H9 (cell line): ENCODE measurements around the gene KMT2B. TPM values are rescaled to one million over a fixed set of nuclear protein-coding genes. Genes with fewer than 3 reads are reported as not detected.
A peak's percentile ranks its signal among the peaks of the same experiment; 100 is the strongest.

Experiments
- DNase-seq: peaks from one replicate; pipeline ENCODE4 v3.0.0-alpha.2; 2017
- H2AFZ ChIP-seq: one replicate; pipeline ENCODE4 v1.6.1; 2013; ENCODE audit warnings: mild to moderate bottlenecking, low read length, control low read depth, moderate library complexity
- H2AK5ac ChIP-seq: 2 replicates; pipeline ENCODE4 v1.6.1; 2013; ENCODE audit warnings: low read length, control low read depth, mixed read lengths; ENCODE audit not compliant: insufficient read length
- H2BK120ac ChIP-seq: one replicate; pipeline ENCODE4 v1.6.1; 2013; ENCODE audit warnings: low read depth, mild to moderate bottlenecking, low read length, control low read depth, inconsistent platforms; ENCODE audit not compliant: poor library complexity, severe bottlenecking
- H2BK12ac ChIP-seq: 2 replicates; pipeline ENCODE4 v1.6.1; 2013; ENCODE audit warnings: low read length, control low read depth, mixed read lengths, low read depth; ENCODE audit not compliant: insufficient read length
- H2BK15ac ChIP-seq: 2 replicates; pipeline ENCODE4 v1.6.1; 2013; ENCODE audit warnings: low read depth, low read length, control low read depth
- H2BK20ac ChIP-seq: one replicate; pipeline ENCODE4 v1.6.1; 2013; ENCODE audit warnings: low read depth, mild to moderate bottlenecking, low read length, control low read depth, inconsistent platforms; ENCODE audit not compliant: poor library complexity, severe bottlenecking
- H2BK5ac ChIP-seq: 2 replicates; pipeline ENCODE4 v1.6.1; 2013; ENCODE audit warnings: low read length, control low read depth, mixed read lengths; ENCODE audit not compliant: insufficient read length
- H3K14ac ChIP-seq: 2 replicates; pipeline ENCODE4 v1.6.1; 2013; ENCODE audit warnings: low read length, control low read depth; ENCODE audit not compliant: insufficient read depth
- H3K18ac ChIP-seq: 2 replicates; pipeline ENCODE4 v1.6.1; 2013; ENCODE audit warnings: low read depth, mild to moderate bottlenecking, mixed read lengths, low read length, control low read depth; ENCODE audit not compliant: insufficient read length
- H3K23ac ChIP-seq: 2 replicates; pipeline ENCODE4 v1.6.1; 2013; ENCODE audit warnings: low read length, control low read depth, mixed read lengths, low read depth; ENCODE audit not compliant: insufficient read length
- H3K23me2 ChIP-seq: 2 replicates; pipeline ENCODE4 v1.6.1; 2013; ENCODE audit warnings: low read depth, mild to moderate bottlenecking, mixed read lengths, low read length, control low read depth; ENCODE audit not compliant: insufficient read length, poor library complexity, severe bottlenecking
- H3K27ac ChIP-seq: 2 replicates; pipeline ENCODE4 v1.5.1; 2013; ENCODE audit warnings: low read length, control low read depth, mixed read lengths, low read depth; ENCODE audit not compliant: insufficient read length
- H3K27me3 ChIP-seq: 2 replicates; pipeline ENCODE4 v1.6.1; 2013; ENCODE audit warnings: low read length, control low read depth, inconsistent platforms; ENCODE audit not compliant: insufficient read depth
- H3K4ac ChIP-seq: 2 replicates; pipeline ENCODE4 v1.6.1; 2013; ENCODE audit warnings: low read depth, mild to moderate bottlenecking, control low read depth, inconsistent platforms, low read length, moderate library complexity
- H3K4me1 ChIP-seq: 2 replicates; pipeline ENCODE4 v1.6.1; 2013; ENCODE audit warnings: low read length, control low read depth, inconsistent platforms; ENCODE audit not compliant: insufficient read depth
- H3K4me2 ChIP-seq: 2 replicates; pipeline ENCODE4 v1.6.1; 2013; ENCODE audit warnings: low read length, control low read depth, mixed read lengths; ENCODE audit not compliant: insufficient read length, insufficient read depth
- H3K56ac ChIP-seq: 2 replicates; pipeline ENCODE4 v1.6.1; 2013; ENCODE audit warnings: low read depth, mild to moderate bottlenecking, mixed read lengths, low read length, control low read depth; ENCODE audit not compliant: insufficient read length
- H3K79me1 ChIP-seq: 2 replicates; pipeline ENCODE4 v1.6.1; 2013; ENCODE audit warnings: low read depth, mild to moderate bottlenecking, moderate library complexity, low read length, control low read depth, inconsistent platforms; ENCODE audit not compliant: insufficient read depth, poor library complexity, severe bottlenecking
- H3K79me2 ChIP-seq: 2 replicates; pipeline ENCODE4 v1.6.1; 2013; ENCODE audit warnings: low read length, control low read depth, inconsistent platforms; ENCODE audit not compliant: insufficient read depth
- H3K9ac ChIP-seq: 2 replicates; pipeline ENCODE4 v1.6.1; 2013; ENCODE audit warnings: low read length, control low read depth, mixed read lengths; ENCODE audit not compliant: insufficient read length; ENCODE audit errors: extremely low read depth
- H3K9me3 ChIP-seq: one replicate; pipeline ENCODE4 v1.6.1; 2013; ENCODE audit warnings: low read depth, low read length, inconsistent platforms; ENCODE audit not compliant: control insufficient read depth
- H3T11ph ChIP-seq: one replicate; pipeline ENCODE4 v1.6.1; 2013; ENCODE audit warnings: mild to moderate bottlenecking, low read length, control low read depth, inconsistent platforms
- H4K20me1 ChIP-seq: one replicate; pipeline ENCODE4 v1.6.1; 2013; ENCODE audit not compliant: control insufficient read depth, insufficient read length, insufficient read depth
- H4K5ac ChIP-seq: 2 replicates; pipeline ENCODE4 v1.6.1; 2013; ENCODE audit warnings: low read depth, mild to moderate bottlenecking, mixed read lengths, low read length, control low read depth; ENCODE audit not compliant: insufficient read length
- H4K8ac ChIP-seq: replicated peaks from 2 replicates; pipeline ENCODE4 v1.6.1; 2013; ENCODE audit warnings: low read length, control low read depth, mixed read lengths, low read depth; ENCODE audit not compliant: insufficient read length
- H4K91ac ChIP-seq: 2 replicates; pipeline ENCODE4 v1.6.1; 2013; ENCODE audit warnings: low read depth, mild to moderate bottlenecking, moderate library complexity, mixed read lengths, low read length, control low read depth; ENCODE audit not compliant: insufficient read length
- H3K27ac Mint-ChIP-seq, 3 experiments: 2 replicates in 2 of 3; 3 replicates in 1 of 3; pipeline ENCODE4 v1.8.0; 2020 to 2021; ENCODE audit warnings: mixed read lengths in 3 of 3, mild to moderate bottlenecking in 1 of 3, moderate library complexity in 1 of 3
- H3K27me3 Mint-ChIP-seq: 2 replicates; pipeline ENCODE4 v1.8.0; 2021; ENCODE audit warnings: low read depth, mild to moderate bottlenecking, moderate library complexity, mixed read lengths
- H3K36me3 Mint-ChIP-seq, 3 experiments: 2 replicates in 2 of 3; 3 replicates in 1 of 3; pipeline ENCODE4 v1.8.0; 2020 to 2021; ENCODE audit warnings: low read depth in 3 of 3, mixed read lengths in 3 of 3; ENCODE audit not compliant: insufficient read depth in 1 of 3
- H3K4me1 Mint-ChIP-seq, 2 experiments: 2 replicates each; pipeline ENCODE4 v1.8.0; 2020; ENCODE audit warnings: mixed read lengths in 2 of 2
- H3K4me3 Mint-ChIP-seq, 2 experiments: 2 replicates in 1 of 2; 3 replicates in 1 of 2; pipeline ENCODE4 v1.8.0; 2020 to 2021; ENCODE audit warnings: mild to moderate bottlenecking in 2 of 2, mixed read lengths in 2 of 2, moderate library complexity in 1 of 2
- H3K9me3 Mint-ChIP-seq, 2 experiments: 2 replicates in 1 of 2; 3 replicates in 1 of 2; pipeline ENCODE4 v1.8.0; 2020; ENCODE audit warnings: mild to moderate bottlenecking in 2 of 2, mixed read lengths in 2 of 2, moderate library complexity in 1 of 2
- CTCF ChIP-seq: fragments of 200-600 bp; sonication (generic); conservative IDR thresholded peaks from 3 replicates; pipeline ENCODE4 v1.8.0; 2021; ENCODE audit warnings: antibody characterized with exemption, mild to moderate bottlenecking
- WGBS: extraction: QIAGEN DNeasy Blood & Tissue Kit; methylation state at CpG from one replicate; pipeline ENCODE4 v1.1.7; 2013; ENCODE audit warnings: missing lambda C conversion rate, low lambda C conversion rate, mixed read lengths; ENCODE audit not compliant: insufficient read length; ENCODE audit errors: extremely low coverage; 5-methylcytosine and 5-hydroxymethylcytosine counted together
- total RNA-seq: library from RNA; stranded (reverse); gene quantifications from 2 replicates; pipeline ENCODE4 v1.2.1, GENCODE V29; 2021

Gene KMT2B
- total RNA-seq, 1 experiment from 2014 or later: 47.7 TPM

GRCh38 chr19:35777086-35777841 is 59.5 kb downstream of the KMT2B start:
- Histone ChIP-seq H3K4ac (no peak overlapping the region), H4K20me1 (no peaks in the 10 kb centered on the region), H3K23ac (no peak overlapping the region), H4K8ac (no peak overlapping the region), H3K4me2 (no peak overlapping the region), H3T11ph (no peak overlapping the region), H3K18ac (no peak overlapping the region), H2AFZ (no peak overlapping the region), H3K9ac (no peak overlapping the region), H2BK120ac (no peak overlapping the region), H4K91ac (no peak overlapping the region), H3K23me2 (peaks cover 5% of the 10 kb centered on the region), H2BK20ac (no peak overlapping the region), H3K4me1 (peaks cover 5% of the 10 kb centered on the region; the same call in 1 of the 2 replicates), H3K9me3 (no peaks in the 10 kb centered on the region), H4K5ac (no peak overlapping the region), H3K14ac (0 out of 2 replicates have a peak overlapping the region, but pooled peaks have one; percentile 13), H2AK5ac (no peak overlapping the region), H3K27ac (no peak overlapping the region), H2BK12ac (no peak overlapping the region), H2BK15ac (no peak overlapping the region), H3K27me3 (no peaks in the 10 kb centered on the region), H2BK5ac (no peak overlapping the region), H3K79me2 (no peaks in the 10 kb centered on the region), H3K56ac (no peak overlapping the region), H3K79me1 (no peaks in the 10 kb centered on the region)
- Mint-ChIP-seq H3K4me3 (peak overlapping the region; percentile 65 to 88), H3K9me3 (no peaks in the 10 kb centered on the region; a peak in 1 of 5 replicates), H3K4me1 (peaks cover 31 to 39% of the 10 kb centered on the region in 2 experiments), H3K36me3 (peaks cover 0 to 4% (median 2%) of the 10 kb centered on the region in 3 experiments; a peak in 2 of 7 replicates), H3K27ac (peak overlapping the region in 1 of 3 experiments; percentile 63; a peak in 1 of 7 replicates), H3K27me3 (peaks cover 39% of the 10 kb centered on the region)
- peak; percentile 77 for DNase-seq
- TF ChIP-seq CTCF: no peak
- WGBS: no CpG with 5 or more reads among the region's 19 CpGs
